SHP77 (cell line): ENCODE data around the gene SHISA9.

Experiments
- DNase-seq, 2 experiments: peaks; one replicate each; lab custom pipeline; 2025; lab: John Stamatoyannopoulos, UW

The SHISA9 gene

GRCh38 chr16:13178318-13178717 is 276.9 kb downstream of the SHISA9 start:
- DNase-seq: no peak

GRCh38 chr16:13181432-13181831 is 280.0 kb downstream of the SHISA9 start:
- no peak for DNase-seq

- DNase-seq: peak in 1 of 2 experiments; percentile 12
Observed at GRCh38 chr16:13186813-13187212, 285.4 kb downstream of the SHISA9 start.

- no peak for DNase-seq
Observed at GRCh38 chr16:13189250-13189649, 287.9 kb downstream of the SHISA9 start.

GRCh38 chr16:13193721-13194120 is 292.3 kb downstream of the SHISA9 start:
- no peak for DNase-seq

GRCh38 chr16:13194766-13195165 is 293.4 kb downstream of the SHISA9 start:
- DNase-seq: no peak

GRCh38 chr16:13203725-13204124 is 302.3 kb downstream of the SHISA9 start:
- no peak for DNase-seq

- no peak for DNase-seq
Observed at GRCh38 chr16:13205352-13205751, 304.0 kb downstream of the SHISA9 start.

GRCh38 chr16:13206606-13207005 is 305.2 kb downstream of the SHISA9 start:
- DNase-seq: no peak

- DNase-seq: no peak
Observed at GRCh38 chr16:13207151-13207550, 305.8 kb downstream of the SHISA9 start.

GRCh38 chr16:13223666-13224065 is 322.3 kb downstream of the SHISA9 start:
- DNase-seq: no peak

GRCh38 chr16:13229039-13229438 is 327.6 kb downstream of the SHISA9 start:
- DNase-seq: no peak

- DNase-seq: no peak
Observed at GRCh38 chr16:13231365-13231764, 330.0 kb downstream of the SHISA9 start.

GRCh38 chr16:13234999-13235398 is 333.6 kb downstream of the SHISA9 start:
- DNase-seq: no peak

- DNase-seq: no peak
Observed at GRCh38 chr16:13236308-13236707, 334.9 kb downstream of the SHISA9 start.

- DNase-seq: no peak
Observed at GRCh38 chr16:13238182-13238581, 336.8 kb downstream of the SHISA9 start.

- no peak for DNase-seq
Observed at GRCh38 chr16:13242201-13242600, 340.8 kb downstream of the SHISA9 start.

GRCh38 chr16:13244770-13245169 is 343.4 kb downstream of the SHISA9 start:
- no peak for DNase-seq

GRCh38 chr16:13245713-13246377 is 344.4 kb downstream of the SHISA9 start:
- DNase-seq: no peak

GRCh38 chr16:13254998-13255614 is 353.7 kb downstream of the SHISA9 start:
- DNase-seq: no peak

GRCh38 chr16:13262270-13263090 is 361.1 kb downstream of the SHISA9 start:
- DNase-seq: no peak

GRCh38 chr16:13264749-13265552 is 363.6 kb downstream of the SHISA9 start:
- no peak for DNase-seq
